ENCODE measurements around the gene MMAB. TPM values are rescaled to one million over a fixed set of nuclear protein-coding genes. Genes with fewer than 3 reads are reported as not detected.

MMAB gene
- total and polyA plus RNA-seq, 8 donors, result 6.2 to 71.2 (median 29.8) TPM

DNA sequence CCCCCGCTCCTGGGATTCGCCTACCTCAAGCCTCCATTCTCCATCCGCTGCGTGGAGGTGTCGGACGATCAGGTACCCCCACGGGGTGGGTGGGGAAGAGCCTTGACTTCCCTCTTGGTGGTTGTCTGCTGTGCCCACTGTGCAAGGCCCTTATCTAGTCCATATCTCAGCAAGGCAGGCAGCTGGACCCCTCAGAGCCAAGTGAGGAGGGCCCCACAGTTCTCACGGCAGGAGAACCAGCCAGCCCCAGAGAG is 39.9 kb downstream of the MMAB start:
- Histone ChIP-seq H3K4me3 (no peak overlapping the region), H3K27ac (no peak overlapping the region), H3K36me3 (peaks cover 30 to 97% (median 89%) of the 10 kb centered on the region in 4 donors), H3K4me1 (no peaks in the 10 kb centered on the region), H3K27me3 (no peaks in the 10 kb centered on the region), H3K9me3 (no peaks in the 10 kb centered on the region)
- TF ChIP-seq POLR2A (IDR thresholded peaks at IDR 0.05) (no peak), EP300 (IDR thresholded peaks at IDR 0.05) (no peak), POLR2AphosphoS5 (IDR thresholded peaks at IDR 0.05) (no peak)
- TF ChIP-seq, protein P1, sequence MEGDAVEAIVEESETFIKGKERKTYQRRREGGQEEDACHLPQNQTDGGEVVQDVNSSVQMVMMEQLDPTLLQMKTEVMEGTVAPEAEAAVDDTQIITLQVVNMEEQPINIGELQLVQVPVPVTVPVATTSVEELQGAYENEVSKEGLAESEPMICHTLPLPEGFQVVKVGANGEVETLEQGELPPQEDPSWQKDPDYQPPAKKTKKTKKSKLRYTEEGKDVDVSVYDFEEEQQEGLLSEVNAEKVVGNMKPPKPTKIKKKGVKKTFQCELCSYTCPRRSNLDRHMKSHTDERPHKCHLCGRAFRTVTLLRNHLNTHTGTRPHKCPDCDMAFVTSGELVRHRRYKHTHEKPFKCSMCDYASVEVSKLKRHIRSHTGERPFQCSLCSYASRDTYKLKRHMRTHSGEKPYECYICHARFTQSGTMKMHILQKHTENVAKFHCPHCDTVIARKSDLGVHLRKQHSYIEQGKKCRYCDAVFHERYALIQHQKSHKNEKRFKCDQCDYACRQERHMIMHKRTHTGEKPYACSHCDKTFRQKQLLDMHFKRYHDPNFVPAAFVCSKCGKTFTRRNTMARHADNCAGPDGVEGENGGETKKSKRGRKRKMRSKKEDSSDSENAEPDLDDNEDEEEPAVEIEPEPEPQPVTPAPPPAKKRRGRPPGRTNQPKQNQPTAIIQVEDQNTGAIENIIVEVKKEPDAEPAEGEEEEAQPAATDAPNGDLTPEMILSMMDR (IDR thresholded peaks at IDR 0.05), result no peak
- WGBS, 5 donors, result 50 to 100% (median 95%) methylated on average over 1 to 8 of the region's 8 CpGs
- intact Hi-C loops (cut with DNase I; ENCODE audit: low total_unique reads), result no loop called here
- no peak for DNase-seq

DNA sequence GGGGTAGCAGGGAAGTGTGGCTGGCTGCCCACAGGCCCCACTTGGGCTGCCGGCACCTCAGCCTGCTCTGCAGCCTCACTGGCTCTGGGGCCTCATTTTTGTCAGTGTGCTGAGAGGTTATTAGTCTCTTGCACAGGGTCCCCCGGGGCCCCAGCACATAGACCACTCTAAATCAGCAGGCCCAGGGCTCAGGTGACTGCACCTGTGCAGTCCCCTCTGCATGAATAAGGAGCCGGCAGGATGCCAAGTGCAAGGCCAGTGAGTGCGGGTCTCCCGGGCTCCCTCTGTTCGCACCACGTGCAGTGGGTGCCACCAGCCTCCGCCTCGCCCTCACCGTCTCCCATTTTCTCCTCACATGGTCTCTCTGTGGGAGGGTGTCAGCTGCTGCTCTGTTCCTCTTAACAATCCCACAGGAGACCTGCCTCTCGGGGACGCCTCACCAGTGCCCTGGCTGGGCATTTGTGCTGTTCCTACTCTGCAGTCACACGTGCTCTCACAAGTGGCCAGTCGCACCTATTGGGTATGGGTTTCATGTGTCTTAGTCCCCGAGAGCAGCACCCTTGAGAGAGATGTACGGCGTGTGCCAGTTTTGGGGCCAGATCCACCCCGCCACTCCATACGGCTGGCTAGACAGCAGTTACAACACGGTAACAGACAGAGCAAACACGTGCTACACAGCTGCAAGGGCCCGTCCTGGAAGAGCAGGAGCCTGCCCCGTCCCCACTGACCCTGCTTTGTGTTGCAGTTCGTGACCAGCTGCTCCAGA is 40.4 kb downstream of the MMAB start:
- H3K9me3 ChIP-seq, result no peaks in the 10 kb centered on the region
- WGBS, 5 donors, result 86 to 92% (median 90%) methylated on average over 19 to 24 of the region's 24 CpGs
- TF ChIP-seq EP300 (IDR thresholded peaks at IDR 0.05) (no peak), POLR2A (IDR thresholded peaks at IDR 0.05) (no peak), POLR2AphosphoS5 (IDR thresholded peaks at IDR 0.05) (no peak)
- TF ChIP-seq, protein P1 (IDR thresholded peaks at IDR 0.05), result no peak
- H3K27me3 ChIP-seq, result no peaks in the 10 kb centered on the region
- intact Hi-C loops (cut with DNase I; ENCODE audit: low total_unique reads), result no loop called here
- no peak overlapping the region for H3K27ac ChIP-seq
- no peak overlapping the region for H3K4me3 ChIP-seq
- H3K36me3 ChIP-seq, result peaks cover 33 to 97% (median 94%) of the 10 kb centered on the region in 4 donors
- no peaks in the 10 kb centered on the region for H3K4me1 ChIP-seq
- DNase-seq, result no peak

DNA sequence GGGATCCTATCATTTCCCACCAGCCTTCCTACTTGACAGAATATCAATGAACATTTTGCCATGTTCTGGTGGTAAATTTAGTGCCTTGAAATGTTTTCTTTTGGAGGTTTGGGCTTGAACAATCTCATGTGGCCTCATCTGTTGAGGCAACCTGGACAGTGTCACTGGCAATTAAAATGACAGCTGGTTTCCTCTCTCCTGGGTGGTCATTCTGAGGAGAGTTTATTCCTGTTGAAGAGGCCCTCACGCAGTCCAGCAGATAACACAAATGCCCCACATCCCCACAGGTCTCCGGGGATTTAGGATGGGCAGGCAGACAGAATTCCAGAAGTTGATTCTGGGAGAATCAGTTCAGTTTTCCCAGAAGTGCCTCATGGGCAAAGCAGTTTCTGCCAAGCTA is 41.9 kb downstream of the MMAB start:
- TF ChIP-seq EP300 (IDR thresholded peaks at IDR 0.05), result no peak
- TF ChIP-seq POLR2A (IDR thresholded peaks at IDR 0.05), result no peak
- TF ChIP-seq POLR2AphosphoS5 (IDR thresholded peaks at IDR 0.05), result no peak
- TF ChIP-seq, protein P1 (IDR thresholded peaks at IDR 0.05), result no peak
- H3K4me1 ChIP-seq, result no peaks in the 10 kb centered on the region
- H3K9me3 ChIP-seq, result no peaks in the 10 kb centered on the region
- no peak for DNase-seq
- intact Hi-C loops (cut with DNase I; ENCODE audit: low total_unique reads), result no loop called here
- H3K4me3 ChIP-seq, result no peak overlapping the region
- H3K27me3 ChIP-seq, result no peaks in the 10 kb centered on the region
- H3K27ac ChIP-seq, result no peak overlapping the region
- 68 to 86% (median 75%) methylated on average over 2 of the region's 2 CpGs for WGBS, 5 donors
- peaks cover 47 to 100% (median 100%) of the 10 kb centered on the region in 4 donors for H3K36me3 ChIP-seq

DNA sequence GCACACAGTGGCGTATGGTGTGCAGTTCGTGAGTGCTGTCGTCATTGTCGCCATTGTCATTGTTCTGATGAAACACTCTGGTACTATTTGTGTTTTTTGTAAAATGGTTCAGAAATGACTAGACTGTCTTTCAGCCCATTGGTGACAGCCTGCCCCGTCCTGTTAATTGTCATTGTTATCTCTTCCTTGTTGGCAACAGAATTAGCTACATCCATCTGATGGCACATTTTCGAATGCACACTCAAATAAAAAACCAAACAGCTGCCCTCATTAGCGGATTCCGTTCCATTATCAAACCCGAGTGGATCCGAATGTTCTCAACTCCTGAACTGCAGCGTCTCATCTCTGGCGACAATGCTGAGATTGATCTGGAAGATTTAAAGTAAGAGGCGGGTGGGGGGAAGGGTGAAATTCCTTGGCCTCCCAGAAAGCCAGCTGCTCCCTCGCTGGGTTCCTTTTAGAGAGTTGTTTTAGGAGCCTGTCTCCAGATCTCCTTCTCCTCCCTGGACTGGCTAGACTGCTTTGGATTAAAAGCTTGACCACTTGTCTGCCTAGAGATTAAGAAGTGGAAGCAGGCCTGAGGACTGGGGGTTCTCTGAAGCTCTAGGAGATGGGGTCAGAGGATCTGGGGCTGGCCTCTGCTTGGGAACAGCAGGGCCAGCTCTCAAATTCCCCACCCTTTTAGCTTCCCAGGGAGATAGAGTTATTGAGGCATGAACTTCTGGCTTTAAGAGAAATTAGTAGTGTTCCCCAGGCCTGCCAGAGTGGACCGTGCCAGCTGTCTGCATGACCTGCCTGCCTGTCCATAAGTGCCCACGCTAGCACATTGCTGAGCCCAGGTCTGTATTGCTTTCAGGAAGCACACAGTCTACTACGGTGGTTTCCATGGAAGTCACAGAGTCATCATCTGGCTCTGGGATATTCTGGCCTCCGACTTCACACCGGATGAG is 43.3 kb downstream of the MMAB start:
- peak in 1 of 2 donors; percentile 33 for DNase-seq
- 75 to 81% (median 76%) methylated on average over 19 of the region's 19 CpGs for WGBS, 5 donors
- TF ChIP-seq, protein P1 (IDR thresholded peaks at IDR 0.05), result no peak
- TF ChIP-seq POLR2AphosphoS5 (IDR thresholded peaks at IDR 0.05), result no peak
- TF ChIP-seq POLR2A (IDR thresholded peaks at IDR 0.05), result no peak
- TF ChIP-seq EP300 (IDR thresholded peaks at IDR 0.05), result no peak
- intact Hi-C loops (cut with DNase I; ENCODE audit: low total_unique reads), result loop anchor here (10.0 kb wide), 1 partner anchor 245 kb away; no protein-coding TSS in a partner anchor
- H3K9me3 ChIP-seq, result no peaks in the 10 kb centered on the region
- no peaks in the 10 kb centered on the region for H3K4me1 ChIP-seq
- H3K27ac ChIP-seq, result peak overlapping the region in 1 of 5 donors; percentile 47
- H3K27me3 ChIP-seq, result no peaks in the 10 kb centered on the region
- no peak overlapping the region for H3K4me3 ChIP-seq
- H3K36me3 ChIP-seq, result peaks cover 51 to 100% (median 100%) of the 10 kb centered on the region in 4 donors
